GM23338 (cell line): Measurements from ENCODE around the gene DDX5. TPM values are rescaled to one million over a fixed set of nuclear protein-coding genes. Genes with fewer than 3 reads are reported as not detected.

Source experiments
- ATAC-seq: fragments of 200-7000 bp; cut with Tn5 transposase; 3 replicates; pipeline ENCODE4 v1.9.1; 2020
- DNase-seq: peaks from one replicate; pipeline ENCODE4 v3.0.0-alpha.2; 2015; ENCODE audit warnings: low spot score
- H2AFZ ChIP-seq: fragments of 200-600 bp; sonication (generic); 2 replicates; pipeline ENCODE4 v1.8.0; 2016; ENCODE audit warnings: antibody characterized with exemption, mild to moderate bottlenecking, moderate library complexity
- H3F3A ChIP-seq: fragments of 200-600 bp; sonication (generic); replicated peaks from 2 replicates; pipeline ENCODE4 v1.8.0; 2017; ENCODE audit warnings: antibody characterized with exemption, mixed run types, low read depth
- H3K27ac ChIP-seq: fragments of 200-600 bp; sonication (generic); 2 replicates; pipeline ENCODE4 v1.6.1; 2016; ENCODE audit warnings: low read depth
- H3K27me3 ChIP-seq: fragments of 200-600 bp; sonication (generic); 2 replicates; pipeline ENCODE4 v1.8.0; 2016; ENCODE audit warnings: mild to moderate bottlenecking, mixed run types, moderate library complexity; ENCODE audit not compliant: insufficient read depth
- H3K36me3 ChIP-seq: fragments of 200-600 bp; sonication (generic); 2 replicates; pipeline ENCODE4 v1.8.0; 2016; ENCODE audit warnings: mild to moderate bottlenecking; ENCODE audit not compliant: insufficient read depth
- H3K4me1 ChIP-seq: fragments of 200-600 bp; sonication (generic); 2 replicates; pipeline ENCODE4 v1.8.0; 2016; ENCODE audit warnings: mild to moderate bottlenecking, moderate library complexity; ENCODE audit not compliant: insufficient read depth
- H3K4me2 ChIP-seq: fragments of 200-600 bp; sonication (generic); 2 replicates; pipeline ENCODE4 v1.7.1; 2017; ENCODE audit warnings: mixed run types
- H3K4me3 ChIP-seq: fragments of 200-600 bp; sonication (generic); 2 replicates; pipeline ENCODE4 v1.6.1; 2016; ENCODE audit warnings: mixed run types
- H3K79me2 ChIP-seq: fragments of 200-600 bp; sonication (generic); replicated peaks from 2 replicates; pipeline ENCODE4 v1.8.0; 2017; ENCODE audit warnings: mild to moderate bottlenecking; ENCODE audit not compliant: insufficient read depth
- H3K9me2 ChIP-seq: fragments of 200-600 bp; sonication (generic); 2 replicates; pipeline ENCODE4 v1.8.0; 2017; ENCODE audit not compliant: insufficient read depth
- H4K20me1 ChIP-seq: fragments of 200-600 bp; sonication (generic); replicated peaks from 2 replicates; pipeline ENCODE4 v1.8.0; 2017; ENCODE audit warnings: mild to moderate bottlenecking; ENCODE audit not compliant: insufficient read depth
- H3K27ac Mint-ChIP-seq: 2 replicates; pipeline ENCODE4 v1.8.0; 2020; ENCODE audit warnings: inconsistent platforms, mild to moderate bottlenecking, moderate library complexity, mixed read lengths
- H3K27me3 Mint-ChIP-seq: 3 replicates; pipeline ENCODE4 v1.8.0; 2022; ENCODE audit warnings: low read depth, mild to moderate bottlenecking, moderate library complexity, mixed read lengths, inconsistent platforms; ENCODE audit not compliant: insufficient read depth, poor library complexity
- H3K36me3 Mint-ChIP-seq: 3 replicates; pipeline ENCODE4 v1.8.0; 2021; ENCODE audit warnings: low read depth, mild to moderate bottlenecking, inconsistent platforms, moderate library complexity, mixed read lengths
- H3K4me1 Mint-ChIP-seq: 3 replicates; pipeline ENCODE4 v1.8.0; 2020; ENCODE audit warnings: mild to moderate bottlenecking, inconsistent platforms, mixed read lengths
- H3K4me3 Mint-ChIP-seq: 3 replicates; pipeline ENCODE4 v1.8.0; 2021; ENCODE audit warnings: moderate library complexity, mild to moderate bottlenecking, inconsistent platforms, mixed read lengths
- H3K9me3 Mint-ChIP-seq: 3 replicates; pipeline ENCODE4 v1.8.0; 2020; ENCODE audit warnings: moderate library complexity, mild to moderate bottlenecking, inconsistent platforms, mixed read lengths
- CREB1 ChIP-seq: fragments of 250-450 bp; sonication (Bioruptor Pico); IDR thresholded peaks from 2 replicates; pipeline ENCODE4 v1.5.0; 2020; ENCODE audit warnings: low read depth, mild to moderate bottlenecking, moderate library complexity
- CTCF ChIP-seq, 2 experiments: fragments of 200-600 bp in 1 of 2; sonication (generic) in 1 of 2; conservative IDR thresholded peaks; 2 replicates each; pipeline versions ENCODE4 v1.5.1 to v1.6.1; 2016 to 2017; ENCODE audit warnings: antibody characterized with exemption in 2 of 2, low read depth in 2 of 2, mild to moderate bottlenecking in 2 of 2, moderate library complexity in 1 of 2
- ETS1 ChIP-seq: IDR thresholded peaks from 2 replicates; pipeline ENCODE4 v1.6.1; 2016; ENCODE audit warnings: antibody characterized with exemption
- EZH2 ChIP-seq: fragments of 200-600 bp; sonication (generic); IDR thresholded peaks from one replicate; pipeline ENCODE4 v1.8.0; 2017; ENCODE audit warnings: antibody characterized with exemption, mild to moderate bottlenecking, low read depth; ENCODE audit not compliant: unreplicated experiment
- EZH2phosphoT487 ChIP-seq: fragments of 200-600 bp; sonication (generic); IDR thresholded peaks from one replicate; pipeline ENCODE4 v1.8.1; 2018; ENCODE audit warnings: antibody characterized with exemption; ENCODE audit not compliant: unreplicated experiment
- JUNB ChIP-seq: IDR thresholded peaks from one replicate; pipeline ENCODE4 v1.6.1; 2016; ENCODE audit warnings: antibody characterized with exemption; ENCODE audit not compliant: unreplicated experiment
- NANOG ChIP-seq: IDR thresholded peaks from 2 replicates; pipeline ENCODE4 v1.6.1; 2016; ENCODE audit warnings: antibody characterized with exemption, borderline replicate concordance
- POLR2AphosphoS5 ChIP-seq: IDR thresholded peaks from 2 replicates; pipeline ENCODE4 v1.6.1; 2016; ENCODE audit warnings: antibody characterized with exemption, low read depth
- REST ChIP-seq: IDR thresholded peaks from one replicate; pipeline ENCODE4 v1.6.1; 2018; ENCODE audit warnings: antibody characterized with exemption; ENCODE audit not compliant: unreplicated experiment
- STAT1 ChIP-seq: IDR thresholded peaks from one replicate; pipeline ENCODE4 v1.6.1; 2016; ENCODE audit warnings: antibody characterized with exemption; ENCODE audit not compliant: unreplicated experiment
- ZNF114 ChIP-seq: fragments of 250-450 bp; sonication (Bioruptor Pico); IDR thresholded peaks from 2 replicates; pipeline ENCODE4 v1.5.0; 2020; ENCODE audit warnings: mild to moderate bottlenecking, moderate library complexity
- ZNF331 ChIP-seq: fragments of 250-450 bp; sonication (Bioruptor Pico); IDR thresholded peaks from 2 replicates; pipeline ENCODE4 v1.5.0; 2020; ENCODE audit warnings: low read depth, mild to moderate bottlenecking, moderate library complexity
- ZNF462 ChIP-seq: fragments of 250-450 bp; sonication (Bioruptor Pico); IDR thresholded peaks from 2 replicates; pipeline ENCODE4 v1.5.0; 2020; ENCODE audit warnings: mild to moderate bottlenecking, moderate library complexity
- polyA plus RNA-seq: library from polyadenylated mRNA; unstranded; fragments of >200 nt; fragmentation: Nextera tagmentation; extraction: Ambion mirVana; gene quantifications from 2 replicates; pipeline ENCODE4 v1.2.1, GENCODE V29; 2016
- total RNA-seq: library from RNA; depleted of rRNA; stranded (reverse); fragments of >200 nt; shearing (Covaris generic); gene quantifications from 2 replicates; pipeline ENCODE4 v1.2.3, GENCODE V29; 2014

Gene DDX5
- total and polyA plus RNA-seq, 2 experiments from 2014 or later: 400 to 447 TPM

- Mint-ChIP-seq H3K27me3 (peaks cover 32% of the 10 kb centered on the region), H3K9me3 (peaks cover 6% of the 10 kb centered on the region; the same call in 2 of the 3 replicates), H3K36me3 (peaks cover 87% of the 10 kb centered on the region), H3K4me3 (peak overlapping the region; percentile 36; the same call in 1 of the 3 replicates), H3K4me1 (peaks cover 63% of the 10 kb centered on the region), H3K27ac (peak overlapping the region; percentile 16; the same call in 1 of the 2 replicates)
- no peak for ATAC-seq
- H3F3A ChIP-seq: peaks cover 68% of the 10 kb centered on the region
- TF ChIP-seq CREB1 (CRISPR knock-in tag): no peak
- no peak for TF ChIP-seq STAT1
- TF ChIP-seq ETS1: no peak
- no peak for TF ChIP-seq POLR2AphosphoS5
- TF ChIP-seq EZH2: no peak
- TF ChIP-seq ZNF462: no peak
- TF ChIP-seq NANOG: no peak
- no peak for TF ChIP-seq CTCF (conservative IDR thresholded peaks at IDR 0.05; ENCODE audit: low read depth in 2 of 2)
- TF ChIP-seq ZNF114 (CRISPR knock-in tag): no peak
- TF ChIP-seq EZH2phosphoT487: no peak
- TF ChIP-seq ZNF331 (CRISPR knock-in tag): no peak
- no peak for TF ChIP-seq REST
- no peak for TF ChIP-seq JUNB
- H3K79me2 ChIP-seq: peaks cover 70% of the 10 kb centered on the region
- peaks cover 64% of the 10 kb centered on the region for H3K36me3 ChIP-seq
- DNase-seq: no peak
- no peak overlapping the region for H3K4me3 ChIP-seq
- H4K20me1 ChIP-seq: peaks cover 56% of the 10 kb centered on the region
- H3K4me2 ChIP-seq: no peak overlapping the region
- H3K27ac ChIP-seq: peak overlapping the region; percentile 23; the same call in 1 of the 2 replicates
- H3K9me2 ChIP-seq: no peaks in the 10 kb centered on the region
- H3K4me1 ChIP-seq: peaks cover 4% of the 10 kb centered on the region; the same call in 1 of the 2 replicates
- no peak overlapping the region for H2AFZ ChIP-seq
- no peaks in the 10 kb centered on the region for H3K27me3 ChIP-seq
These were observed 4.1 kb downstream of the DDX5 start for GRCh38 chr17:64502021-64502420.
